Measurements from ENCODE around the gene SFR1.

Gene SFR1

DNA sequence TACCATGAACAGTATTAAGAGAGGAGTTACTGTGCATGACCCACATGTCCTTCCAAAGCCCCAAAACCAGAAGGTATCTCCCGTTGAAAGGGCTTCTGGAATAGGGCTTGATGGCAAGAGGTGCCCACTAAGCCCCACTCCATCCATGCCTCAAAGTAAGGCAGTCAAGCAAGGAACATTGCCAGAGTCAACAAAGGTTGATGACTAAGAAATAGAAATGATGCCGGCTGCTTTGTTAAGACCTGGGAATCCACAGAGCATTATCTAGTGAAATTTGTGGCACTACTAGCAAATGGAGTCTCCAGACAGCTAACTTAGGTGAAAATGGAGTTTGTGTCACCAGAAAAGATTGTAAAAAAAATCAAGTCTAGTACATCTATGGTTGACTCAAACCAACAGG is 6.2 kb downstream of the SFR1 start:
- TF ChIP-seq, protein P1, sequence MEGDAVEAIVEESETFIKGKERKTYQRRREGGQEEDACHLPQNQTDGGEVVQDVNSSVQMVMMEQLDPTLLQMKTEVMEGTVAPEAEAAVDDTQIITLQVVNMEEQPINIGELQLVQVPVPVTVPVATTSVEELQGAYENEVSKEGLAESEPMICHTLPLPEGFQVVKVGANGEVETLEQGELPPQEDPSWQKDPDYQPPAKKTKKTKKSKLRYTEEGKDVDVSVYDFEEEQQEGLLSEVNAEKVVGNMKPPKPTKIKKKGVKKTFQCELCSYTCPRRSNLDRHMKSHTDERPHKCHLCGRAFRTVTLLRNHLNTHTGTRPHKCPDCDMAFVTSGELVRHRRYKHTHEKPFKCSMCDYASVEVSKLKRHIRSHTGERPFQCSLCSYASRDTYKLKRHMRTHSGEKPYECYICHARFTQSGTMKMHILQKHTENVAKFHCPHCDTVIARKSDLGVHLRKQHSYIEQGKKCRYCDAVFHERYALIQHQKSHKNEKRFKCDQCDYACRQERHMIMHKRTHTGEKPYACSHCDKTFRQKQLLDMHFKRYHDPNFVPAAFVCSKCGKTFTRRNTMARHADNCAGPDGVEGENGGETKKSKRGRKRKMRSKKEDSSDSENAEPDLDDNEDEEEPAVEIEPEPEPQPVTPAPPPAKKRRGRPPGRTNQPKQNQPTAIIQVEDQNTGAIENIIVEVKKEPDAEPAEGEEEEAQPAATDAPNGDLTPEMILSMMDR (IDR thresholded peaks at IDR 0.05): no peak
- Histone ChIP-seq H3K36me3 (no peaks in the 10 kb centered on the region), H3K27ac (no peak overlapping the region), H3K9me3 (no peaks in the 10 kb centered on the region), H3K4me3 (ENCODE audit: low read depth in 1 of 2, low read length in 1 of 2) (no peak overlapping the region), H3K4me1 (ENCODE audit: control insufficient read depth in 1 of 2, insufficient read depth in 1 of 2, low read depth in 1 of 2, low read length in 1 of 2) (peaks cover 4 to 9% of the 10 kb centered on the region in 2 experiments), H3K27me3 (peaks cover 23% of the 10 kb centered on the region)

DNA sequence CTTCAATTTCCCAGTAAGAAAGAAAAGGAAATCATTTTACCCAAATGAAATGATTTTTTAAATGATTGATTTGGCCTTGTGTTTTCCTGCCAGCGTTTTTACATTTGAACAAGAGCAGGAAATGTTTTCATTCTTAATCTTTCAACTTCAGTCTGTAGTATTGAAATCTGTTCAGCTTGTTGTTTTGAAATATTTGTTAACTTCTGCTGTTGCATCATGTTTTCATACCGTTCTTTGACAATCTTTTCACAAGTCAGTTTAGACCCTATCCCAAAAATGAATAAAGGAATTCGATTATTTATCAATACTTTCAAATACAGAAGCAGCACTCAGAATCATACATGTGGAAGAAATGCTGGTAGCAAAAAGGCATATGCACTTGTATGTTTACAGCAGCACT is 8.1 kb downstream of the SFR1 start:
- Histone ChIP-seq H3K27me3 (peaks cover 41% of the 10 kb centered on the region), H3K9me3 (no peaks in the 10 kb centered on the region), H3K36me3 (no peaks in the 10 kb centered on the region), H3K4me1 (ENCODE audit: control insufficient read depth in 1 of 2, insufficient read depth in 1 of 2, low read depth in 1 of 2, low read length in 1 of 2) (peaks cover 4 to 9% of the 10 kb centered on the region in 2 experiments), H3K27ac (no peak overlapping the region), H3K4me3 (ENCODE audit: low read depth in 1 of 2, low read length in 1 of 2) (no peak overlapping the region)
- TF ChIP-seq, protein P1 (IDR thresholded peaks at IDR 0.05): no peak

DNA sequence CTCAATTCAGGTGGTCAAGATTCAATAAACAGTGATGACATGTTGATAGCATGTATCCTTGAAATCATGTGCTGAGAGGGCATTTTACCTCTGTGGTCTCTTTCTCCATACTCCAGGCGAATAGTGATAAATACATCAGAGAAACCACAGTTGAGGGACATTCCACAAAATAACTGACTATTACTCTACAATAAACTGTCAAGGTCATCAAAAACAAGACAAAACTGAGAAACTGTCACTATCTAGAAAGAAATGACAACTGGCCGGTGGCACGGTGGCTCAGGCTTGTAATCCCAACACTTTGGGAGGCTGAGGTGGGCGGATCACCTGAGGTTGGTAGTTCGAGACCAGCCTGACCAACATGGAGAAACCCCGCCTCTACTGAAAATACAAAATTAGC is 16.2 kb downstream of the SFR1 start:
- TF ChIP-seq, protein P1 (IDR thresholded peaks at IDR 0.05): no peak
- H3K36me3 ChIP-seq: no peaks in the 10 kb centered on the region
- H3K9me3 ChIP-seq: no peaks in the 10 kb centered on the region
- H3K27ac ChIP-seq: no peak overlapping the region
- peaks cover 34% of the 10 kb centered on the region for H3K27me3 ChIP-seq
- H3K4me1 ChIP-seq (ENCODE audit: control insufficient read depth in 1 of 2, insufficient read depth in 1 of 2, low read depth in 1 of 2, low read length in 1 of 2): no peaks in the 10 kb centered on the region
- no peak overlapping the region for H3K4me3 ChIP-seq (ENCODE audit: low read depth in 1 of 2, low read length in 1 of 2)

DNA sequence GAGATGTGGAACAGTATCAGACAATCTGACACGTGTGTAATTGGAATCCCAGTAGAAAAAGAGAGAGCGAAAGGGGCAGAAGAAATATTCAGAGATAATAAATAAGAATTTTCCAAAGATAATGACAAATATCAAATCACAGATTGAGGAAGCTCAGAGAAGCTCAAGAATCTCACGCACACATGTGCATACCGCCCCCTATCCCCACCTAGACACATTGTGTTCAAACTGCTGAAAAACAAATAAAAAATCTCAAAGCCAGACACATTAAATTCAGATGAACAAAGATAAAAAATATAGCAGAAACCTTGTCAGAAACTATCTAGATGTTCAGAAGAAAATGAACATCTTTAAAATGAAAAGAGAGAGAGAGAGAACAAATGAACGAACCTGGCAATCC is 17.2 kb downstream of the SFR1 start:
- Histone ChIP-seq H3K36me3 (no peaks in the 10 kb centered on the region), H3K27me3 (peaks cover 30% of the 10 kb centered on the region), H3K27ac (no peak overlapping the region), H3K4me3 (ENCODE audit: low read depth in 1 of 2, low read length in 1 of 2) (no peak overlapping the region), H3K9me3 (no peaks in the 10 kb centered on the region), H3K4me1 (ENCODE audit: control insufficient read depth in 1 of 2, insufficient read depth in 1 of 2, low read depth in 1 of 2, low read length in 1 of 2) (no peaks in the 10 kb centered on the region)
- TF ChIP-seq, protein P1 (IDR thresholded peaks at IDR 0.05): no peak

DNA sequence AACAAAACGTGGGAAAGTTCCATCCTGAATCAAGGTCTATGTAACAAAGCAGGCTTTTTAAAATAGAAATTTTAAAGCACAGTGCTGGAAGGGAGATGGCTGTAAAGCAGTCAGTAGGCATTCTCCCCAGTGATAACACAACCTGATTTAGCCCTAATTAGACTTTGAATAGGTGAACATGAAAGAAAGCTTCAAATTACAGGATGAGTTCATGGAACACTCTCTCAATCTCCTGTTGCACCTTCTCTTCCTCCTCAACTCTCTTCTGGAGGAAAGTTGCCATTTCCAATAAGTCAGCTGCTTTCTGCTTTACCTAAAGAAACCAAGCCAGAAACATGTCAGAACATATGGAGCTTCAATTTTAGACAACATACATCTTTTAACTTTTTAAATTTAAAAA is 20.1 kb downstream of the SFR1 start:
- TF ChIP-seq, protein P1 (IDR thresholded peaks at IDR 0.05): no peak
- H3K4me1 ChIP-seq (ENCODE audit: control insufficient read depth in 1 of 2, insufficient read depth in 1 of 2, low read depth in 1 of 2, low read length in 1 of 2): no peaks in the 10 kb centered on the region
- H3K9me3 ChIP-seq: no peaks in the 10 kb centered on the region
- peaks cover 43% of the 10 kb centered on the region for H3K27me3 ChIP-seq
- no peak overlapping the region for H3K4me3 ChIP-seq (ENCODE audit: low read depth in 1 of 2, low read length in 1 of 2)
- no peak overlapping the region for H3K27ac ChIP-seq
- H3K36me3 ChIP-seq: no peaks in the 10 kb centered on the region

DNA sequence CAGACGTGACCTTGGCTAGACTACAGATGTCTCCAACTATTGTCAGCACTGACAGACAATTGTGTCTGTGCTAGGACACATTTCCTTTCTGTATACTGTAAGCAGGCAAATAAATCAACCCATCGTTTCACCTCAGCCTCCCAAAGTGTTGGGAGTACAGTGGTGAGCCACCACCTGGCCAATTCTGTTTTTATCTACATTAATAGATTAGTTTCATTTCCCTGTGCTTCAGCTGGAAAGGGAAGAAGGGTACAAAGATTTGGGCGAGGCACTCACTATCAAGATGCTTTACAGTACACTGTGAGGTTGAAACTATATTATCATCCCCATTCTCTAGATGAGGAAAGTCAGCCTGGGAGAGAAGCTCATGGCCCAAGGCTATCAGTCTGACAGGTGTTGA is 21.9 kb downstream of the SFR1 start:
- no peaks in the 10 kb centered on the region for H3K36me3 ChIP-seq

More for the DNA sequence above, 21.9 kb downstream of the SFR1 start:
- H3K4me1 ChIP-seq (ENCODE audit: control insufficient read depth in 1 of 2, insufficient read depth in 1 of 2, low read depth in 1 of 2, low read length in 1 of 2): no peaks in the 10 kb centered on the region
- TF ChIP-seq, protein P1 (IDR thresholded peaks at IDR 0.05): no peak
- no peaks in the 10 kb centered on the region for H3K9me3 ChIP-seq
- H3K4me3 ChIP-seq (ENCODE audit: low read depth in 1 of 2, low read length in 1 of 2): no peak overlapping the region
- no peak overlapping the region for H3K27ac ChIP-seq
- H3K27me3 ChIP-seq: peaks cover 49% of the 10 kb centered on the region
